ENCODE measurements around the gene FRMD4A. TPM values are rescaled to one million over a fixed set of nuclear protein-coding genes. Genes with fewer than 3 reads are reported as not detected.

FRMD4A gene
- total RNA-seq, 1 donor from 2014 or later = 34.6 TPM

GRCh38 chr10:13693783-13694700 is 636.7 kb downstream of the FRMD4A start:
- no peak for TF ChIP-seq CTCF (conservative IDR thresholded peaks at IDR 0.05; ENCODE audit: low read depth, low read length)
- no peak for DNase-seq (ENCODE audit: low read depth)
- H3K4me3 ChIP-seq (ENCODE audit: low read depth, low read length) = no peak overlapping the region

- no peak overlapping the region for H3K4me3 ChIP-seq (ENCODE audit: low read depth, low read length)
- TF ChIP-seq CTCF (conservative IDR thresholded peaks at IDR 0.05; ENCODE audit: low read depth, low read length) = no peak
- no peak for DNase-seq (ENCODE audit: low read depth)
Measured at GRCh38 chr10:13690281-13690825, 640.4 kb downstream of the FRMD4A start.

GRCh38 chr10:13686331-13686752 is 644.4 kb downstream of the FRMD4A start:
- TF ChIP-seq CTCF (conservative IDR thresholded peaks at IDR 0.05; ENCODE audit: low read depth, low read length) = no peak
- H3K4me3 ChIP-seq (ENCODE audit: low read depth, low read length) = no peak overlapping the region
- no peak for DNase-seq (ENCODE audit: low read depth)

- TF ChIP-seq CTCF (conservative IDR thresholded peaks at IDR 0.05; ENCODE audit: low read depth, low read length) = no peak
- no peak overlapping the region for H3K4me3 ChIP-seq (ENCODE audit: low read depth, low read length)
- no peak for DNase-seq (ENCODE audit: low read depth)
Measured at GRCh38 chr10:13685885-13686284, 644.8 kb downstream of the FRMD4A start.

GRCh38 chr10:13684806-13685482 is 645.8 kb downstream of the FRMD4A start:
- no peak for TF ChIP-seq CTCF (conservative IDR thresholded peaks at IDR 0.05; ENCODE audit: low read depth, low read length)
- DNase-seq (ENCODE audit: low read depth) = no peak

GRCh38 chr10:13684252-13684791 is 646.4 kb downstream of the FRMD4A start:
- no peak overlapping the region for H3K4me3 ChIP-seq (ENCODE audit: low read depth, low read length)
- TF ChIP-seq CTCF (conservative IDR thresholded peaks at IDR 0.05; ENCODE audit: low read depth, low read length) = no peak
- DNase-seq (ENCODE audit: low read depth) = no peak

More at GRCh38 chr10:13684806-13685482, 645.8 kb downstream of the FRMD4A start:
- H3K4me3 ChIP-seq (ENCODE audit: low read depth, low read length) = no peak overlapping the region

Data from epithelial cell of proximal tubule (primary cell).